ENCODE data around the gene CT47B1. TPM values are rescaled to one million over a fixed set of nuclear protein-coding genes. Genes with fewer than 3 reads are reported as not detected.
"Not testable (repeated sequence)": the region's sequence is repeated elsewhere in the genome, so short reads cannot be mapped to it uniquely, and the experiment has no call there.

The CT47B1 gene
- total RNA-seq: not detected

GRCh38 chrX:120875766-120876165, at the start of gene CT47B1:
Gene CT47B1 (minus strand): TSS chrX:120875866. CDS start chrX:120875670, 196 bp downstream.
- H3K27me3 ChIP-seq; DNase-seq; H3K9me3 ChIP-seq; H3K27ac ChIP-seq; intact Hi-C loops (cut with DNase I; ENCODE audit: low total_unique reads); H3K36me3 ChIP-seq; H3K4me1 ChIP-seq; H3K4me3 ChIP-seq: not testable (repeated sequence)

- TF ChIP-seq POLR2A (IDR thresholded peaks at IDR 0.05) (no peak), CTCF (IDR thresholded peaks at IDR 0.05) (no peak)
- intact Hi-C loops (cut with DNase I; ENCODE audit: low total_unique reads): no loop called here
Measured at GRCh38 chrX:120874678-120875557, 748 bp downstream of the CT47B1 start.

GRCh38 chrX:120857240-120857639, 18.4 kb downstream of the CT47B1 start:
- Histone ChIP-seq H3K27ac (no peak overlapping the region), H3K9me3 (no peaks in the 10 kb centered on the region), H3K36me3 (no peaks in the 10 kb centered on the region), H3K4me3 (no peak overlapping the region), H3K4me1 (no peaks in the 10 kb centered on the region), H3K27me3 (no peaks in the 10 kb centered on the region)
- intact Hi-C loops (cut with DNase I; ENCODE audit: low total_unique reads): no loop called here
- DNase-seq: no peak
- no peak for TF ChIP-seq POLR2A (IDR thresholded peaks at IDR 0.05)
- TF ChIP-seq CTCF (IDR thresholded peaks at IDR 0.05): no peak

More at GRCh38 chrX:120874678-120875557, 748 bp downstream of the CT47B1 start:
- Histone ChIP-seq H3K4me3 (no peak overlapping the region), H3K36me3 (no peaks in the 10 kb centered on the region), H3K27ac (no peak overlapping the region), H3K4me1 (no peaks in the 10 kb centered on the region), H3K9me3 (no peaks in the 10 kb centered on the region), H3K27me3 (no peaks in the 10 kb centered on the region)
- DNase-seq: no peak

- H3K4me3 ChIP-seq: no peak overlapping the region
- TF ChIP-seq CTCF (IDR thresholded peaks at IDR 0.05): no peak
- no peak for TF ChIP-seq POLR2A (IDR thresholded peaks at IDR 0.05)
- no peaks in the 10 kb centered on the region for H3K9me3 ChIP-seq
- no peaks in the 10 kb centered on the region for H3K36me3 ChIP-seq
- no peak for DNase-seq
- H3K4me1 ChIP-seq: no peaks in the 10 kb centered on the region
- no peak overlapping the region for H3K27ac ChIP-seq
- intact Hi-C loops (cut with DNase I; ENCODE audit: low total_unique reads): no loop called here
- H3K27me3 ChIP-seq: no peaks in the 10 kb centered on the region
Measured at GRCh38 chrX:120840827-120841226, 34.8 kb downstream of the CT47B1 start.

- intact Hi-C loops (cut with DNase I; ENCODE audit: low total_unique reads): no loop called here
- no peak for DNase-seq
- no peaks in the 10 kb centered on the region for H3K27me3 ChIP-seq
Measured at GRCh38 chrX:120839491-120839890, 36.2 kb downstream of the CT47B1 start.

GRCh38 chrX:120827213-120827612, 48.5 kb downstream of the CT47B1 start:
- DNase-seq: not testable (repeated sequence)

More at GRCh38 chrX:120839491-120839890, 36.2 kb downstream of the CT47B1 start:
- Histone ChIP-seq H3K27ac (no peak overlapping the region), H3K4me1 (no peaks in the 10 kb centered on the region), H3K4me3 (no peak overlapping the region), H3K36me3 (no peaks in the 10 kb centered on the region), H3K9me3 (no peaks in the 10 kb centered on the region)
- no peak for TF ChIP-seq CTCF (IDR thresholded peaks at IDR 0.05)
- TF ChIP-seq POLR2A (IDR thresholded peaks at IDR 0.05): no peak

More at GRCh38 chrX:120827213-120827612, 48.5 kb downstream of the CT47B1 start:
- H3K36me3 ChIP-seq; H3K9me3 ChIP-seq; H3K4me3 ChIP-seq; intact Hi-C loops (cut with DNase I; ENCODE audit: low total_unique reads); H3K27ac ChIP-seq; H3K27me3 ChIP-seq; H3K4me1 ChIP-seq: not testable (repeated sequence)

All from uterus (tissue), 4 donors.